HG03060 (cell line): ENCODE results near the gene IPO13.
A peak's percentile ranks its signal among the peaks of the same experiment; 100 is the strongest.

Source experiments
- ATAC-seq: cut with Tn5 transposase; IDR thresholded peaks from one replicate; pipeline ENCODE4 v1.9.1; 2021; ENCODE audit warnings: low read depth, moderate number of reproducible peaks; ENCODE audit not compliant: unreplicated experiment

Gene IPO13

GRCh38 chr1:43946236-43947060 is at the start of gene IPO13:
IPO13 (plus strand) TSS chr1:43946950; CDS start chr1:43947601, 651 bp downstream.
- ATAC-seq, result peak; percentile 80

GRCh38 chr1:43898981-43899380 is 47.8 kb upstream of the IPO13 start:
- no peak for ATAC-seq

- no peak for ATAC-seq
Measured at GRCh38 chr1:43900386-43900785, 46.4 kb upstream of the IPO13 start.

GRCh38 chr1:43901196-43901961 is 45.4 kb upstream of the IPO13 start:
- no peak for ATAC-seq

- ATAC-seq, result no peak
Measured at GRCh38 chr1:43902058-43902831, 44.5 kb upstream of the IPO13 start.

- no peak for ATAC-seq
Measured at GRCh38 chr1:43904660-43905551, 41.8 kb upstream of the IPO13 start.

- ATAC-seq, result no peak
Measured at GRCh38 chr1:43908226-43908625, 38.5 kb upstream of the IPO13 start.

- ATAC-seq, result no peak
Measured at GRCh38 chr1:43908858-43909257, 37.9 kb upstream of the IPO13 start.

- ATAC-seq, result no peak
Measured at GRCh38 chr1:43910343-43910742, 36.4 kb upstream of the IPO13 start.

GRCh38 chr1:43912607-43913006 is 34.1 kb upstream of the IPO13 start:
- no peak for ATAC-seq

- no peak for ATAC-seq
Measured at GRCh38 chr1:43913051-43913501, 33.7 kb upstream of the IPO13 start.

GRCh38 chr1:43913666-43914360 is 32.9 kb upstream of the IPO13 start:
- no peak for ATAC-seq

GRCh38 chr1:43914576-43915525 is 31.9 kb upstream of the IPO13 start:
- ATAC-seq, result no peak

- no peak for ATAC-seq
Measured at GRCh38 chr1:43919906-43920305, 26.8 kb upstream of the IPO13 start.

- ATAC-seq, result no peak
Measured at GRCh38 chr1:43921022-43921421, 25.7 kb upstream of the IPO13 start.

GRCh38 chr1:43924516-43924915 is 22.2 kb upstream of the IPO13 start:
- ATAC-seq, result no peak

- no peak for ATAC-seq
Measured at GRCh38 chr1:43925846-43926245, 20.9 kb upstream of the IPO13 start.
